Neural progenitor cell (in vitro differentiated cells): ENCODE results near the gene CDH12. TPM values are rescaled to one million over a fixed set of nuclear protein-coding genes. Genes with fewer than 3 reads are reported as not detected.

Experiments used
- DNase-seq: peaks from one replicate; pipeline ENCODE4 v3.0.0-alpha.2; 2016; ENCODE audit warnings: low spot score
- H2AFZ ChIP-seq: fragments of 200-600 bp; sonication (generic); replicated peaks from 2 replicates; pipeline ENCODE4 v1.6.1; 2016; ENCODE audit warnings: antibody characterized with exemption
- H3F3A ChIP-seq: fragments of 200-600 bp; sonication (generic); 2 replicates; pipeline ENCODE4 v1.6.1; 2016; ENCODE audit warnings: antibody characterized with exemption, low read depth
- H3K27ac ChIP-seq: fragments of 200-600 bp; sonication (generic); 2 replicates; pipeline ENCODE4 v1.5.1; 2016; ENCODE audit warnings: mild to moderate bottlenecking
- H3K27me3 ChIP-seq: fragments of 200-600 bp; sonication (generic); 2 replicates; pipeline ENCODE4 v1.6.1; 2016; ENCODE audit warnings: mild to moderate bottlenecking, moderate library complexity
- H3K36me3 ChIP-seq: fragments of 200-600 bp; sonication (generic); 2 replicates; pipeline ENCODE4 v1.5.1; 2016
- H3K4me1 ChIP-seq: fragments of 200-600 bp; sonication (generic); 2 replicates; pipeline ENCODE4 v1.6.1; 2016; ENCODE audit warnings: mixed run types
- H3K4me2 ChIP-seq: fragments of 200-600 bp; sonication (generic); 2 replicates; pipeline ENCODE4 v1.6.1; 2016
- H3K4me3 ChIP-seq: fragments of 200-600 bp; sonication (generic); 2 replicates; pipeline ENCODE4 v1.5.1; 2016
- H3K79me2 ChIP-seq: fragments of 200-600 bp; sonication (generic); 2 replicates; pipeline ENCODE4 v1.6.1; 2016; ENCODE audit warnings: low read depth
- H3K9ac ChIP-seq: fragments of 200-600 bp; sonication (generic); 2 replicates; pipeline ENCODE4 v1.6.1; 2016
- H3K9me3 ChIP-seq: fragments of 200-600 bp; sonication (generic); 2 replicates; pipeline ENCODE4 v1.5.1; 2016; ENCODE audit warnings: low read depth
- H4K20me1 ChIP-seq: fragments of 200-600 bp; sonication (generic); 2 replicates; pipeline ENCODE4 v1.6.1; 2016; ENCODE audit warnings: low read depth
- H3K27ac Mint-ChIP-seq: 3 replicates; pipeline ENCODE4 v1.8.0; 2021; ENCODE audit warnings: mixed read lengths
- H3K27me3 Mint-ChIP-seq: 2 replicates; pipeline ENCODE4 v1.8.0; 2022; ENCODE audit warnings: low read depth, mild to moderate bottlenecking, inconsistent platforms, moderate library complexity, mixed read lengths; ENCODE audit not compliant: insufficient read depth
- H3K36me3 Mint-ChIP-seq: 3 replicates; pipeline ENCODE4 v1.8.0; 2021; ENCODE audit warnings: mixed read lengths
- H3K4me1 Mint-ChIP-seq: 3 replicates; pipeline ENCODE4 v1.8.0; 2021; ENCODE audit warnings: mixed read lengths
- H3K4me3 Mint-ChIP-seq: 3 replicates; pipeline ENCODE4 v1.8.0; 2021; ENCODE audit warnings: mild to moderate bottlenecking, moderate library complexity, mixed read lengths
- H3K9me3 Mint-ChIP-seq: 3 replicates; pipeline ENCODE4 v1.8.0; 2020; ENCODE audit warnings: mixed read lengths
- EZH2 ChIP-seq: fragments of 200-600 bp; sonication (generic); IDR thresholded peaks from 2 replicates; pipeline ENCODE4 v1.6.1; 2017; ENCODE audit warnings: antibody characterized with exemption, mild to moderate bottlenecking, moderate library complexity
- EZH2phosphoT487 ChIP-seq: fragments of 200-600 bp; sonication (generic); IDR thresholded peaks from 2 replicates; pipeline ENCODE4 v1.6.1; 2017; ENCODE audit warnings: antibody characterized with exemption
- total RNA-seq: library from RNA; depleted of rRNA; stranded (reverse); fragments of >200 nt; gene quantifications from 2 replicates; pipeline ENCODE4 v1.2.3, GENCODE V29; 2015; ENCODE audit warnings: low replicate concordance
- TF ChIP-seq, protein P1 (sequence below): fragments of 200-600 bp; sonication (generic); IDR thresholded peaks from 2 replicates; pipeline ENCODE4 v1.5.1; 2017; ENCODE audit warnings: antibody characterized with exemption, mild to moderate bottlenecking

The CDH12 gene
- total RNA-seq, 1 donor from 2014 or later = not detected

- H3K4me2 ChIP-seq = no peak overlapping the region
- no peak overlapping the region for H3K9ac ChIP-seq
- H3K36me3 Mint-ChIP-seq = no peaks in the 10 kb centered on the region
- H4K20me1 ChIP-seq = no peaks in the 10 kb centered on the region
- peaks cover 12% of the 10 kb centered on the region for H3K4me1 ChIP-seq
- no peaks in the 10 kb centered on the region for H3K27me3 Mint-ChIP-seq
- H3F3A ChIP-seq = no peaks in the 10 kb centered on the region
- H3K27ac ChIP-seq = no peak overlapping the region
- H3K79me2 ChIP-seq = no peaks in the 10 kb centered on the region
- no peaks in the 10 kb centered on the region for H3K36me3 ChIP-seq
- H3K4me1 Mint-ChIP-seq = peaks cover 20% of the 10 kb centered on the region
- no peak overlapping the region for H3K27ac Mint-ChIP-seq
- H3K9me3 Mint-ChIP-seq = no peaks in the 10 kb centered on the region
- H3K27me3 ChIP-seq = no peaks in the 10 kb centered on the region
- no peak overlapping the region for H3K4me3 ChIP-seq
- H3K4me3 Mint-ChIP-seq = no peak overlapping the region
- H3K9me3 ChIP-seq = no peaks in the 10 kb centered on the region
- no peak overlapping the region for H2AFZ ChIP-seq
- TF ChIP-seq EZH2phosphoT487 (no peak), EZH2 (no peak)
- TF ChIP-seq, protein P1, sequence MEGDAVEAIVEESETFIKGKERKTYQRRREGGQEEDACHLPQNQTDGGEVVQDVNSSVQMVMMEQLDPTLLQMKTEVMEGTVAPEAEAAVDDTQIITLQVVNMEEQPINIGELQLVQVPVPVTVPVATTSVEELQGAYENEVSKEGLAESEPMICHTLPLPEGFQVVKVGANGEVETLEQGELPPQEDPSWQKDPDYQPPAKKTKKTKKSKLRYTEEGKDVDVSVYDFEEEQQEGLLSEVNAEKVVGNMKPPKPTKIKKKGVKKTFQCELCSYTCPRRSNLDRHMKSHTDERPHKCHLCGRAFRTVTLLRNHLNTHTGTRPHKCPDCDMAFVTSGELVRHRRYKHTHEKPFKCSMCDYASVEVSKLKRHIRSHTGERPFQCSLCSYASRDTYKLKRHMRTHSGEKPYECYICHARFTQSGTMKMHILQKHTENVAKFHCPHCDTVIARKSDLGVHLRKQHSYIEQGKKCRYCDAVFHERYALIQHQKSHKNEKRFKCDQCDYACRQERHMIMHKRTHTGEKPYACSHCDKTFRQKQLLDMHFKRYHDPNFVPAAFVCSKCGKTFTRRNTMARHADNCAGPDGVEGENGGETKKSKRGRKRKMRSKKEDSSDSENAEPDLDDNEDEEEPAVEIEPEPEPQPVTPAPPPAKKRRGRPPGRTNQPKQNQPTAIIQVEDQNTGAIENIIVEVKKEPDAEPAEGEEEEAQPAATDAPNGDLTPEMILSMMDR = no peak
- no peak for DNase-seq
Measured at GRCh38 chr5:22053195-22053594, 799.9 kb downstream of the CDH12 start.

DNA sequence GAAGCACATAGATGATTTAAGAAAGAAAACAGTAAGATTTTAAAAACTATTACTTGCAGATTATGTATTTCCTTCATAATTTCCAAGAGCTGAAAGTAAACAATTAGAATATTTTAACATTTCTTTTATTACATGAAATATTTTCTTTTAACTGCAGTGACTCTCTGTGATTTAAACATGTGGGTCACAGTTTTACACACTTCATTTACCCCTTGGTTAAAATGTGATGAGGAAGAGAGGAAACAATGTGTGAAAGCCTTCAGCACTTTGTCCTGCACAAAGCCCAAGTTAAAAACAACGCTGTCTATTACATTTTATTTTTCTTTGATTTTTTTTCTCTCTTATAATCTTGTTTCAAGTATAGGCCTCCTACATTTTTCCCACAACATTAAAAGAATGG lies 801.3 kb downstream of the CDH12 start:
- peaks cover 12% of the 10 kb centered on the region for H3K4me1 ChIP-seq
- H3K27me3 ChIP-seq = no peaks in the 10 kb centered on the region
- no peak for DNase-seq
- H3K79me2 ChIP-seq = no peaks in the 10 kb centered on the region
- no peaks in the 10 kb centered on the region for H3K27me3 Mint-ChIP-seq
- H3K4me2 ChIP-seq = peak overlapping the region; percentile 6
- H3K9me3 ChIP-seq = no peaks in the 10 kb centered on the region
- H3K27ac ChIP-seq = peak overlapping the region; percentile 15
- H3K27ac Mint-ChIP-seq = peak overlapping the region; percentile 79
- no peaks in the 10 kb centered on the region for H4K20me1 ChIP-seq
- no peaks in the 10 kb centered on the region for H3F3A ChIP-seq
- no peaks in the 10 kb centered on the region for H3K36me3 ChIP-seq
- peaks cover 20% of the 10 kb centered on the region for H3K4me1 Mint-ChIP-seq
- no peaks in the 10 kb centered on the region for H3K36me3 Mint-ChIP-seq
- H3K9ac ChIP-seq = no peak overlapping the region
- TF ChIP-seq EZH2 (no peak), EZH2phosphoT487 (no peak)
- TF ChIP-seq, protein P1 = no peak
- no peak overlapping the region for H3K4me3 Mint-ChIP-seq
- no peak overlapping the region for H3K4me3 ChIP-seq
- no peak overlapping the region for H2AFZ ChIP-seq
- H3K9me3 Mint-ChIP-seq = no peaks in the 10 kb centered on the region

- no peaks in the 10 kb centered on the region for H3K27me3 Mint-ChIP-seq
- peaks cover 20% of the 10 kb centered on the region for H3K4me1 Mint-ChIP-seq
- H3K36me3 ChIP-seq = no peaks in the 10 kb centered on the region
Measured at GRCh38 chr5:22050931-22051330, 802.2 kb downstream of the CDH12 start.

More at GRCh38 chr5:22050931-22051330, 802.2 kb downstream of the CDH12 start:
- no peak overlapping the region for H3K27ac Mint-ChIP-seq
- H3K4me3 Mint-ChIP-seq = no peak overlapping the region
- DNase-seq = no peak
- Histone ChIP-seq H3F3A (no peaks in the 10 kb centered on the region), H3K4me3 (no peak overlapping the region), H2AFZ (no peak overlapping the region), H3K4me1 (peaks cover 12% of the 10 kb centered on the region), H3K27me3 (no peaks in the 10 kb centered on the region), H3K4me2 (no peak overlapping the region), H3K9me3 (no peaks in the 10 kb centered on the region), H3K9ac (no peak overlapping the region), H3K27ac (no peak overlapping the region), H4K20me1 (no peaks in the 10 kb centered on the region), H3K79me2 (no peaks in the 10 kb centered on the region)
- H3K36me3 Mint-ChIP-seq = no peaks in the 10 kb centered on the region
- H3K9me3 Mint-ChIP-seq = no peaks in the 10 kb centered on the region
- no peak for TF ChIP-seq EZH2phosphoT487
- TF ChIP-seq, protein P1 = no peak
- TF ChIP-seq EZH2 = no peak
